Mucosa of descending colon (tissue), 3 donors: ENCODE measurements around the gene CACNB2. TPM values are rescaled to one million over a fixed set of nuclear protein-coding genes. Genes with fewer than 3 reads are reported as not detected.
"Not testable (repeated sequence)": the region's sequence is repeated elsewhere in the genome, so short reads cannot be mapped to it uniquely, and the experiment has no call there.

Experiments used
- ATAC-seq: fragments of 200-7000 bp; cut with Tn5 transposase; one replicate; pipeline ENCODE4 v1.9.1; 2020; ENCODE audit warnings: mild to moderate bottlenecking, moderate library complexity
- DNase-seq, 3 donors: peaks; one replicate each; pipeline ENCODE4 v3.0.0-alpha.2; 2020
- H3K36me3 ChIP-seq: fragments of 200-600 bp; one replicate; pipeline ENCODE4 v1.8.0; 2021; ENCODE audit warnings: low read depth, mild to moderate bottlenecking
- H3K4me1 ChIP-seq: fragments of 200-600 bp; one replicate; pipeline ENCODE4 v1.8.0; 2021; ENCODE audit warnings: low read depth, mild to moderate bottlenecking
- H3K4me3 ChIP-seq: fragments of 200-600 bp; one replicate; pipeline ENCODE4 v1.8.0; 2021; ENCODE audit warnings: mild to moderate bottlenecking
- H3K9me3 ChIP-seq: fragments of 200-600 bp; one replicate; pipeline ENCODE4 v1.8.0; 2021; ENCODE audit warnings: mild to moderate bottlenecking
- CTCF ChIP-seq: fragments of 200-600 bp; IDR thresholded peaks from one replicate; pipeline ENCODE4 v1.8.0; 2022; ENCODE audit warnings: antibody characterized with exemption, mild to moderate bottlenecking
- intact Hi-C, 2 donors: fragments of 100-400 bp; cut with DNase I in 1 of 2; cut with micrococcal nuclease in 1 of 2; formaldehyde crosslinking; loops; one replicate each; pipeline versions ENCODE4 v1.11.0 to v1.11.1; 2022; cut with DNase I, micrococcal nuclease
- total RNA-seq, 3 donors: library from RNA; stranded (reverse); fragmentation: NEBNext Ultra II Directional in 2 of 3; extraction: Animal tissue kit (Norgen Biotek cat#: 25700) in 2 of 3; gene quantifications; one replicate each; pipeline versions ENCODE4 v1.2.1 to v1.2.4, GENCODE V29; 2021 to 2023
- donor health status: DM: no; HTN: no; CAD: no; lungs with moderate emphysema.
- donor health status: DM: no; HTN: no; CAD: no.
- donor health status: DM: no; HTN: yes; CAD: no.

Gene CACNB2
- total RNA-seq, 3 donors from 2014 or later = 13.6 to 26.2 (median 19.8) TPM

- H3K9me3 ChIP-seq = no peaks in the 10 kb centered on the region
- no peak for TF ChIP-seq CTCF
- intact Hi-C loops = no loop called here
- H3K4me3 ChIP-seq = no peak overlapping the region
- no peaks in the 10 kb centered on the region for H3K36me3 ChIP-seq
- DNase-seq (no peak), ATAC-seq (no peak)
- H3K4me1 ChIP-seq = peaks cover 8% of the 10 kb centered on the region
Observed at GRCh38 chr10:18202680-18203460, 62.6 kb downstream of the CACNB2 start.

GRCh38 chr10:18203471-18203870, 63.2 kb downstream of the CACNB2 start:
- no peaks in the 10 kb centered on the region for H3K9me3 ChIP-seq

GRCh38 chr10:18204039-18204835, 64.0 kb downstream of the CACNB2 start:
- DNase-seq (no peak), ATAC-seq (peak; percentile 77)
- Histone ChIP-seq H3K4me1 (peaks cover 8% of the 10 kb centered on the region), H3K36me3 (no peaks in the 10 kb centered on the region), H3K4me3 (no peak overlapping the region), H3K9me3 (no peaks in the 10 kb centered on the region)
- intact Hi-C loops = no loop called here
- TF ChIP-seq CTCF = no peak

More at GRCh38 chr10:18203471-18203870, 63.2 kb downstream of the CACNB2 start:
- no peak overlapping the region for H3K4me3 ChIP-seq
- peaks cover 8% of the 10 kb centered on the region for H3K4me1 ChIP-seq
- no peak for ATAC-seq
- no peaks in the 10 kb centered on the region for H3K36me3 ChIP-seq
- intact Hi-C loops = no loop called here
- no peak for TF ChIP-seq CTCF
- DNase-seq = no peak

- no peak for ATAC-seq
- no peak for DNase-seq
- H3K9me3 ChIP-seq = no peaks in the 10 kb centered on the region
- H3K4me3 ChIP-seq = no peak overlapping the region
- no peaks in the 10 kb centered on the region for H3K36me3 ChIP-seq
- intact Hi-C loops = no loop called here
- TF ChIP-seq CTCF = no peak
- H3K4me1 ChIP-seq = peaks cover 8% of the 10 kb centered on the region
Observed at GRCh38 chr10:18205098-18205834, 65.0 kb downstream of the CACNB2 start.

- ATAC-seq, H3K4me3 ChIP-seq, DNase-seq, H3K36me3 ChIP-seq, H3K9me3 ChIP-seq, H3K4me1 ChIP-seq, intact Hi-C loops: not testable (repeated sequence)
Observed at GRCh38 chr10:18208186-18208585, 68.0 kb downstream of the CACNB2 start.
